Measurements from ENCODE around the gene ADAD1.
A peak's percentile ranks its signal among the peaks of the same experiment; 100 is the strongest.

ADAD1 gene

DNA sequence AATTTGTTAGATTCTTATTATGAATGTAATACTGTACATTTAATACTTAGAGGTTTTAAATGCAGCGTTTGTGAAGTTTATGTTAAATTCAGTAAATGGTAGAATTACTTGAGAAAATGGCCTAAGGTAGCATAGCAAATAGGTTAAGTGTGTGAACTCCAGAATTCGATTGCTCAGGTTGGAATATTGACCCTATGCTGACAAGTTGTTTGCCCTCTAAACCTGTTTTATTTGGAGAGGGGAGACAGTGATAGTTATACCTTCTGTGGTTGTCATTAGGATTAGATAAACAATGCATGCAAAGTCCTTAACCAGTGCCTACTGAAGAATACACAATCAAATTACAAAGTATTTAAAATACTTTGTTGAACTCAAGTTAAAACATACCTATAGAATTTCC is 5.4 kb downstream of the ADAD1 start:
- H3K4me3 Mint-ChIP-seq = no peak overlapping the region
- H3K27ac Mint-ChIP-seq = no peak overlapping the region
- ATAC-seq (ENCODE audit: low read depth) (no peak), DNase-seq (ENCODE audit: low spot score in 2 of 2) (no peak)
- H3K27me3 Mint-ChIP-seq = no peaks in the 10 kb centered on the region
- peaks cover 12% of the 10 kb centered on the region for H3K9me3 Mint-ChIP-seq
- peaks cover 3% of the 10 kb centered on the region for H3K4me1 Mint-ChIP-seq
- peaks cover 6% of the 10 kb centered on the region for H3K36me3 Mint-ChIP-seq

GRCh38 chr4:122393276-122393675 is 14.5 kb downstream of the ADAD1 start:
- peaks cover 12% of the 10 kb centered on the region for H3K9me3 Mint-ChIP-seq
- peaks cover 6% of the 10 kb centered on the region for H3K27me3 Mint-ChIP-seq
- ATAC-seq (ENCODE audit: low read depth) = no peak

DNA sequence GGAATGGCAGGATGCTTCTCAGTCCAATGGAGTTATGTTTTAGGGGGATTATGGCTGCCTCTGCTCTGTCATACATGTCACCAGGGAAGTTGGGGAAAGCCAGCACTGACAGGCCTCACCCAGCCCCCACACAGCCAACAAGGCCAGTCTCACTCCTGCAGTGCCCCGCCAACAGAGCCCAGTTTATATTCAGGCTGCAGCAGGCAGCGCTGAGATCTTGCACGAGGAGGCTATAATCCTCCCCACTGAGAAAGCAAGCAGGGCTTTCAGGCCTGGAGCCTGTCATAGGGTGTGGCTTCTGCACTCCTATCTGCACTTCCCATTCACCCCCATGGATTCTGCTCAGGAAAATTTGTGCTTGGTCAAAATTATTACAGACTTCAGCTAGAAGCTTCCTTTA is 25.1 kb downstream of the ADAD1 start:
- Mint-ChIP-seq H3K9me3 (no peaks in the 10 kb centered on the region), H3K36me3 (no peaks in the 10 kb centered on the region), H3K27me3 (peaks cover 3% of the 10 kb centered on the region), H3K27ac (no peak overlapping the region), H3K4me1 (no peaks in the 10 kb centered on the region), H3K4me3 (no peak overlapping the region)
- ATAC-seq (ENCODE audit: low read depth) (no peak), DNase-seq (ENCODE audit: low spot score in 2 of 2) (no peak)

More at GRCh38 chr4:122393276-122393675, 14.5 kb downstream of the ADAD1 start:
- no peak for DNase-seq (ENCODE audit: low spot score in 2 of 2)
- H3K4me3 Mint-ChIP-seq = no peak overlapping the region
- no peaks in the 10 kb centered on the region for H3K4me1 Mint-ChIP-seq
- H3K27ac Mint-ChIP-seq = no peak overlapping the region
- peaks cover 2% of the 10 kb centered on the region for H3K36me3 Mint-ChIP-seq

GRCh38 chr4:122412547-122412946 is 33.7 kb downstream of the ADAD1 start:
- no peak overlapping the region for H3K4me3 Mint-ChIP-seq
- no peak for ATAC-seq (ENCODE audit: low read depth)
- H3K36me3 Mint-ChIP-seq = no peaks in the 10 kb centered on the region
- H3K27ac Mint-ChIP-seq = no peak overlapping the region
- H3K27me3 Mint-ChIP-seq = peaks cover 5% of the 10 kb centered on the region
- H3K4me1 Mint-ChIP-seq = no peaks in the 10 kb centered on the region
- no peak for DNase-seq (ENCODE audit: low spot score in 2 of 2)
- H3K9me3 Mint-ChIP-seq = no peaks in the 10 kb centered on the region

- H3K4me3 Mint-ChIP-seq = no peak overlapping the region
- no peaks in the 10 kb centered on the region for H3K4me1 Mint-ChIP-seq
- DNase-seq (ENCODE audit: low spot score in 2 of 2) (no peak), ATAC-seq (ENCODE audit: low read depth) (no peak)
- peaks cover 1% of the 10 kb centered on the region for H3K36me3 Mint-ChIP-seq
- peaks cover 3% of the 10 kb centered on the region for H3K9me3 Mint-ChIP-seq
- no peak overlapping the region for H3K27ac Mint-ChIP-seq
- no peaks in the 10 kb centered on the region for H3K27me3 Mint-ChIP-seq
Measured at GRCh38 chr4:122423246-122423645, 44.4 kb downstream of the ADAD1 start.

- DNase-seq (ENCODE audit: low spot score in 2 of 2) (no peak), ATAC-seq (ENCODE audit: low read depth) (no peak)
- H3K4me1 Mint-ChIP-seq = no peaks in the 10 kb centered on the region
- no peak overlapping the region for H3K4me3 Mint-ChIP-seq
- no peak overlapping the region for H3K27ac Mint-ChIP-seq
- no peaks in the 10 kb centered on the region for H3K36me3 Mint-ChIP-seq
- no peaks in the 10 kb centered on the region for H3K27me3 Mint-ChIP-seq
- no peaks in the 10 kb centered on the region for H3K9me3 Mint-ChIP-seq
Measured at GRCh38 chr4:122431351-122431750, 52.5 kb downstream of the ADAD1 start.

DNA sequence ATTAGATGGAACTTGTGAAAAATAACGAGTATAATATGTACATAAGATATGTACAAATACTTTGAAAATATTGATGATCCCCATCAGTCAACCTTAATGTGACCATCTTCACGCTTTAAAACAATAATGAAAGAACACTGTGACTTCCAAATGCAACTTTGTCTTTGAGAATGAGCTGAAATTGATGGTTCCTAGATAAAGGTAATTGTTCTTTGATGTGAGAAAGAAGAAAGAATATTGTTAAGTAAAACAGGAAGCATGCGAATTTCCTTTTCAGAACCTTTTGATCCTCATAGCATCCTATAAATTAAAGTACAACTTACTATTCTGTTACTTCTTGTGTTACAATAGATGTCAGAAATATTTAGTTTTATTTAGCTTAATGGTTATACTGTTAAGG is 55.5 kb downstream of the ADAD1 start:
- Mint-ChIP-seq H3K9me3 (no peaks in the 10 kb centered on the region), H3K36me3 (no peaks in the 10 kb centered on the region), H3K4me3 (no peak overlapping the region), H3K27me3 (no peaks in the 10 kb centered on the region), H3K4me1 (no peaks in the 10 kb centered on the region), H3K27ac (no peak overlapping the region)
- no peak for DNase-seq (ENCODE audit: low spot score in 2 of 2)
- ATAC-seq (ENCODE audit: low read depth) = no peak

DNA sequence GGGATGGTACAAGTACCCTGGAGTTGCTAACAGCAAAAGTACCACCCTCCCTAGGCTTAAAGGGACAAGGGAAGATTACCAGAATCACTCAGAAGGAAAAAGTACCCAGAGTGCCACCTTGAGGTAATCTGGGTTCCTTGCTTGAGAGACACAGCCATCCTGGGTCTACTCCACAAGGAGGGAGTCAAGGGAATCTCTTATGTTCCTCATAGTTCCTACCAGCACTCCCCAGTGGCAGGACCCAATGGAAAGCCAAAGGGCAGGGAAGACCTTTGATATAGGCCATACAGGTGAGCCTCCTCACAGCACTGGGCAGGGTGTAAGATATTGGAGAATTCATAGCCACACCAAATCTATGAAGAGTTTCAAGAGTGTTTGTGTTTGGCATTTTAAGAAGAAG is 72.0 kb downstream of the ADAD1 start:
- H3K4me1 Mint-ChIP-seq = peaks cover 5% of the 10 kb centered on the region

GRCh38 chr4:122453384-122453995 is 74.7 kb downstream of the ADAD1 start:
- H3K27ac Mint-ChIP-seq = no peak overlapping the region
- no peak overlapping the region for H3K4me3 Mint-ChIP-seq
- DNase-seq (ENCODE audit: low spot score in 2 of 2) = no peak
- H3K4me1 Mint-ChIP-seq = peaks cover 11% of the 10 kb centered on the region
- H3K27me3 Mint-ChIP-seq = peaks cover 9% of the 10 kb centered on the region
- no peak for ATAC-seq (ENCODE audit: low read depth)
- H3K36me3 Mint-ChIP-seq = no peaks in the 10 kb centered on the region
- no peaks in the 10 kb centered on the region for H3K9me3 Mint-ChIP-seq

More for the DNA sequence above, 72.0 kb downstream of the ADAD1 start:
- no peak overlapping the region for H3K27ac Mint-ChIP-seq
- ATAC-seq (ENCODE audit: low read depth) (no peak), DNase-seq (ENCODE audit: low spot score in 2 of 2) (no peak)
- no peaks in the 10 kb centered on the region for H3K9me3 Mint-ChIP-seq
- peaks cover 11% of the 10 kb centered on the region for H3K27me3 Mint-ChIP-seq
- H3K4me3 Mint-ChIP-seq = no peak overlapping the region
- no peaks in the 10 kb centered on the region for H3K36me3 Mint-ChIP-seq

- H3K4me3 Mint-ChIP-seq = no peak within 1 kb of the TSS
- H3K27me3 Mint-ChIP-seq = no peaks in the 10 kb centered on the region
- no peaks in the 10 kb centered on the region for H3K36me3 Mint-ChIP-seq
- ATAC-seq (ENCODE audit: low read depth) (no peak), DNase-seq (ENCODE audit: low spot score in 2 of 2) (no peak)
- H3K4me1 Mint-ChIP-seq = peaks cover 17% of the 10 kb centered on the region
- no peaks in the 10 kb centered on the region for H3K9me3 Mint-ChIP-seq
- no peak within 1 kb of the TSS for H3K27ac Mint-ChIP-seq
Measured at GRCh38 chr4:122456231-122457116, 77.7 kb downstream of the ADAD1 start, which contains the start of gene IL2. Gene IL2 (minus strand): TSS chr4:122456725. CDS start chr4:122456440, 285 bp downstream.

GRCh38 chr4:122458625-122459024 is 79.8 kb downstream of the ADAD1 start:
- Mint-ChIP-seq H3K9me3 (peaks cover 2% of the 10 kb centered on the region), H3K4me3 (peak overlapping the region; percentile 71), H3K4me1 (peaks cover 12% of the 10 kb centered on the region), H3K27me3 (no peaks in the 10 kb centered on the region), H3K27ac (peak overlapping the region; percentile 38), H3K36me3 (no peaks in the 10 kb centered on the region)
- peak; percentile 86 for ATAC-seq (ENCODE audit: low read depth)
- no peak for DNase-seq (ENCODE audit: low spot score in 2 of 2)

- H3K9me3 Mint-ChIP-seq = peaks cover 4% of the 10 kb centered on the region
- H3K4me3 Mint-ChIP-seq = no peak overlapping the region
- no peaks in the 10 kb centered on the region for H3K36me3 Mint-ChIP-seq
- DNase-seq (ENCODE audit: low spot score in 2 of 2) = no peak
- H3K4me1 Mint-ChIP-seq = no peaks in the 10 kb centered on the region
- no peak for ATAC-seq (ENCODE audit: low read depth)
- no peak overlapping the region for H3K27ac Mint-ChIP-seq
- H3K27me3 Mint-ChIP-seq = peaks cover 2% of the 10 kb centered on the region
Measured at GRCh38 chr4:122469457-122469856, 90.6 kb downstream of the ADAD1 start.

GRCh38 chr4:122475233-122475632 is 96.4 kb downstream of the ADAD1 start:
- H3K4me1 Mint-ChIP-seq = no peaks in the 10 kb centered on the region
- DNase-seq (ENCODE audit: low spot score in 2 of 2) = no peak
- no peak overlapping the region for H3K4me3 Mint-ChIP-seq
- ATAC-seq (ENCODE audit: low read depth) = no peak
- H3K27ac Mint-ChIP-seq = no peak overlapping the region
- peaks cover 5% of the 10 kb centered on the region for H3K9me3 Mint-ChIP-seq
- H3K27me3 Mint-ChIP-seq = peaks cover 4% of the 10 kb centered on the region
- no peaks in the 10 kb centered on the region for H3K36me3 Mint-ChIP-seq

DNA sequence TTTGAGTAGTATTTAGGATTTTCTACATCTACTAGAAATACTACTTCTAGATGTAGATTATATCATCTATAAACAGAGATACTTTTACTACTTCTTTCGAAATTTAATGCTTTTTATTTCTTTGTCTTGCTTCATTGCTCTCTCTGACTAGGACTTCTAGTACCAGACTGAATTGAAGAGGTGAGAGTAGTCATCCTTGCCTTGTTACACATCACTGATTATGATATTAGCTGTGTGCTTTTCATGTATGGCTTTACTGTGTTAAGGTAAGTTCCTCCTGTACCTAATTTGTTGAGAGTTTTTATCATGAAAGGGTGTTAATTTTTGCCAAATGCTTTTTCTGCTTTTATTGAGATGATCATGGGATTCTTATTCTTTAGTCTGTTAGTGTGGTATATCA is 97.3 kb downstream of the ADAD1 start:
- no peak for DNase-seq (ENCODE audit: low spot score in 2 of 2)
- no peak for ATAC-seq (ENCODE audit: low read depth)
- Mint-ChIP-seq H3K4me3 (no peak overlapping the region), H3K4me1 (no peaks in the 10 kb centered on the region), H3K36me3 (no peaks in the 10 kb centered on the region), H3K9me3 (peaks cover 5% of the 10 kb centered on the region), H3K27ac (no peak overlapping the region), H3K27me3 (peaks cover 4% of the 10 kb centered on the region)
